GM21526 (cell line): ENCODE results near the gene CDHR1.
A peak's percentile ranks its signal among the peaks of the same experiment; 100 is the strongest.
"Not testable (repeated sequence)": the region's sequence is repeated elsewhere in the genome, so short reads cannot be mapped to it uniquely, and the experiment has no call there.

Experiments used
- ATAC-seq: cut with Tn5 transposase; IDR thresholded peaks from one replicate; pipeline ENCODE4 v1.9.1; 2021; ENCODE audit warnings: moderate library complexity; ENCODE audit not compliant: unreplicated experiment, low FRiP score

Gene CDHR1

DNA sequence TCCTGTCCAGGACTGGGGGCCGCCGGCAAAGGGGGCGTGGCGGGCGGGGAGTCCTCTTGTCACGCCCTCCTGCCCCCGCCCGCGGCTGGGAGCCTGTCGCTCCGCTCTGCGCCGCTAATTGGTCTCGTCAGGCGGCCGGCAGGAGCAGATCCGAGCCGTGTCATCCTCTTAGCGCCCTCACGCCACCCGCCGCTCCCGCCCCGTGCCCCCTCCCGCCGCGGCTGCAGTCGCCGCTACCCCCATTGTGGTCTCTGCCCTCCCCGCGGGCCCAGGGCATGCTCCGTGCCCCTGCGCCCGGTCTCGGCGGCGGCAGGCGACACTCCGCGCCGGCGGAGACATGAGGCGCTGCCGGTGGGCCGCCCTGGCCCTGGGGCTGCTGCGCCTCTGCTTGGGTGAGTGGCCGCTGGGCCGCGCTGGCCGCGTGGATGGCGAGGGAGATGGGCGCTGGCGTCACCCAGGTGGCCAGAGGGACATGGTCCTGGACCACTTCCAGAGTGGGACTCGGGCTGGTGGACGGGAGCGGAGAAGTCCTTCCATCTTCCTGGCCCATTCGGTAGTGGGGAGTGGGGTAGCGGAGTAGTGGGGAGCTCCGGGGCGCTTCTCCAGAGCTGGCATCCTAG, at the start of gene CDHR1:
Gene CDHR1 (plus strand): TSS at position 114 of the 620 bp plus-strand sequence. CDS start 224 bp downstream, at position 338.
- ATAC-seq, result peak; percentile 69

DNA sequence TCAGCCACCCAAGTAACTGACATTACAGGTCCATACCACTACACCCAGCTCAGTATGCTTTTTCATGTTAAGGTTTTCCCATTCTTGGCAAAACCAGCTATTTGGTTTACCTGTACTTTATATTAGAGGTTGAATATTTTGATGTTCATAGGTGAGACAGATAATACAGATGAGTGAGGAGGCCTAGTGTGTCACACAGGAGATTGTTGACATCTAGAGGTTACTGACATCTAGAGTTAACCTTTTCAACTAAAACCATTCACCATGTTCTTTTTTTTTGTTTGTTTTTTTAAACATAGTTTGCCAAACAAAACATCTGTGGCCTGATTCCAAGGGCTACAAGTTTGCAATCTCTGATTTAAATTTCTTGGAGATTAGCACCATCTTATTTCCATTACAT, 47.0 kb upstream of the CDHR1 start:
- no peak for ATAC-seq

DNA sequence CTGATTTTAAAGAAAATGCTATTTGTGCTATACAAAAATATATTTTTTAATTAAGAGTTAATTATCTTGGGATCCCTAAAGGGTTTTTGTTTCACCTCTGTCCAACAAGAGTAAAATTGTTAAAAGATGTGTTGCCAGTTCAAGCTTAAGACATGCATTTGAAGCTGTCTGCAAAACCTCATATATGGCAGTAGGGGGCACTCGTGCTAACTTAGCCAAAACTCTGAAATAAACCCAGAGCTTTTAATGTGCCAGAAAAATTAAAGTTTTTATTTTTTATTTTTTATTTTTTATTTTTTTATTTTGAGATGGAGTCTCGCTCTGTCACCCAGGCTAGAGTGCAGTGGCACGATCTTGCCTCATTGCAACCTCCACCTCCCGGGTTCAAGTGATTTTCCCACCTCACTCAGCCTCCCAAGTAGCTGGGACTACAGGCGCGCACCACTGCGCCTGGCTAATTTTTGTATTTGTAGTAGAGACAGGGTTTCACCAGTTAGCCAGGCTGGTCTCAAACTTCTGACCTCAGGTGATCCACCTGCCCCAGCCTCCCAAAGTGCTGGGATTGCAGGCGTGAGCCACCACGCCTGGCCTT, 46.2 kb upstream of the CDHR1 start:
- ATAC-seq, result peak; percentile 45

DNA sequence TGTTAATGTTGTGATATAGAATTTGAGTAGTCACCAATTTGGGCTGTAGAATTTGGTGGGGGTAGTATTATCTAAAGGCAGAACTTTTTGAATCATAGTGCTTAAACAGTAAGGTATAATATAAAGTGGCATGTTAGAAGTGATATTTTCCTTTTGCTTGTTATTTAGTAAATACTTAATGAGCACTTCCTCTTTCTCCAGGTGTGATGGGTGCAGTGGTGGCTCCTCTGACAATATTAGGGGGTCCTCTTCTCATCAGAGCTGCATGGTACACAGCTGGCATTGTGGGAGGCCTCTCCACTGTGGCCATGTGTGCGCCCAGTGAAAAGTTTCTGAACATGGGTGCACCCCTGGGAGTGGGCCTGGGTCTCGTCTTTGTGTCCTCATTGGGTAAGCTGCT, 44.5 kb upstream of the CDHR1 start:
- no peak for ATAC-seq

DNA sequence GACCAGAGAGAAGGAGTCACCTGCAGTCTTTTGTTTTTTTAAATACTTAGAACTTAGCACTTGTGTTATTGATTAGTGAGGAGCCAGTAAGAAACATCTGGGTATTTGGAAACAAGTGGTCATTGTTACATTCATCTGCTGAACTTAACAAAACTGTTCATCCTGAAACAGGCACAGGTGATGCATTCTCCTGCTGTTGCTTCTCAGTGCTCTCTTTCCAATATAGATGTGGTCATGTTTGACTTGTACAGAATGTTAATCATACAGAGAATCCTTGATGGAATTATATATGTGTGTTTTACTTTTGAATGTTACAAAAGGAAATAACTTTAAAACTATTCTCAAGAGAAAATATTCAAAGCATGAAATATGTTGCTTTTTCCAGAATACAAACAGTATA, 41.6 kb upstream of the CDHR1 start:
- ATAC-seq, result no peak

DNA sequence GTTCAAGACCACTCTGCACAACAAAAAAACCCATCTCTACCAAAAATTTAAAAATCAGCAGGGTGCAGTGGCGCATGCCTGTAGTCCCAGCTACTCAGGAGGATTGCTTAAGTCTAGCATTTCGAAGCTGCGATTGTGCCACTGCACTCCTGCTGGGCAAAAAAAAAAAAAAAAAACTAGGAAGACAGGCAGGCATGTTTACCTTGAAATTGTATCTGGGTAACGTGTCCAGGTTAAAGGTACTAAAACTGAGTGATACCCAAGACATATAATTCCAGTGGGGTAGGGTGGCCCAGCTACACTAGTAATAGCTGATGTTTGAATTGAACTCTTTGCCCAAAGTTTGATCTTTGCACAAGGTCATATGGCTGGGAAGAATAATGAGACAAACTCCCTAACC, 38.8 kb upstream of the CDHR1 start:
- no peak for ATAC-seq

DNA sequence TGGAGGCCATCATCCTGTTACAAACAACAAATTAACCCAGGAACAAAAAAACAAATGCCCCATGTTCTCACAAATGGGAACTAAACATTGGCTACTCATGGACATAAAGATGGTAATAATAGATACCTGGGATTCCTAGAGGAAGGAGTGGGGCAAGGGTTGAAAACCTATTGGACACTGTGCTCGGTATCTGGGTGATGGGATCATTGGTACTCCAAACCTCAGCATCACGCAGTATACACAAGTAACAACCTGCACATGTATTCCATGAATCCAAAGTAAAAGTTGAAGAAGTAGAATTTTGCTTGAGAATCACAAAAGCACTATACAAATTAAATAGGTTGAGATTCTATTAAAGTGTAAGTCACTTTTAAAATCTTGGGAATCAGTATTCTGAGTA, 38.3 kb upstream of the CDHR1 start:
- ATAC-seq, result no peak

DNA sequence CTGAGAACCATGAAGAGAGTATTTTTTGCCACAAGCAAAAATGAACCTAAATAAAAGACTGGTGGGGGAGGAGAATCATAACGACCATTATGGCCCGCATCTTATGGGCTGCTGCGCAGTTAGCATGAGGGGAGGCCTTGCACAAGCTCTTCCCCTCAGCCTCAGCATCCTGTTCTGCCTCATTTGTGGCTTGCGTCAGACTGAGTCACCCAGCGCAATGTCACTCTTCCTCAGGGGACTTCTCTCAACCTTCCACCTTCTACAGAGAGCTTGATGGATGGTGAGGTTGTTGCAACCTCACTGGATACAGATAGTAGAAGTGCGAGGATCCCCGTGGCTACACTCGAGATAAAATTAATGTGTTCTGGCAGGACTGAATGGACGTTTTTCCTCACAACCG, 37.6 kb upstream of the CDHR1 start:
- no peak for ATAC-seq

DNA sequence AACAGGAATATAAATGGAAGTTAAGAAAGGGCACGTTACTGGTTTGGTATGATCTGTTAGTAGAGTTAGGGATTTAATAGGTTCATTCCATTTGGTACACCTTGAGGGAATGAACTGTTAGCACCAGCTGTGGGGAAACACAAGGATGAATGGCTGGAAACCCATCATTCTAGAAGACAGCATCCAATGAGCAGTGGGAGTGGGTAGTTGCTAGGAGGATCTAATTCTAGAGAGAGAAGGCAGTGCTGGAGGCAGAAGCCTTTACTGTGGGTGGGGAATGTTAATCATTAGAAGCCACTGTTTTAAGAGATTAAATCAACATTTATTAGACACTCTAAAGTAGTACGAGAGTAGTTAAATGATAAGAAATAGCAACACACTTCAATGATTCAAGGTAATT, 36.3 kb upstream of the CDHR1 start:
- ATAC-seq, result no peak

DNA sequence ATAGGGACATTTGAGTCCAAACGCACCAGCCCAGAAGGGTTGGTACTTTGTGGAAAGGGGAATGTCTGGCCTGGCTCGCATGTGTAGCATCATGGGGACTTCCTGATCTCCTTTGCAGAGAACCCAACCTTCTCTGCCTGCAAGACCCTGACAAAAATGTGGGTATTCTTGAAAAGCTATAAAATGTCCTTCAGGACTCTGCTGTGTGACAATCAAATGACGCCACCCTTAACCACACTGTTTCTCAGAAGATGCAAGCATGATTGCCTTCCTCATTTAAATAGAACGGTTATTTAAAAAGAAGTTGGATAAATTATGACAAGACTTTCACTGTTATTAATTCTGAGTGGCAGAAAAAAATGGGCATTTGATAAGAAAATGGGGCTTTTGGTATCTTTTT, 35.8 kb upstream of the CDHR1 start:
- no peak for ATAC-seq

DNA sequence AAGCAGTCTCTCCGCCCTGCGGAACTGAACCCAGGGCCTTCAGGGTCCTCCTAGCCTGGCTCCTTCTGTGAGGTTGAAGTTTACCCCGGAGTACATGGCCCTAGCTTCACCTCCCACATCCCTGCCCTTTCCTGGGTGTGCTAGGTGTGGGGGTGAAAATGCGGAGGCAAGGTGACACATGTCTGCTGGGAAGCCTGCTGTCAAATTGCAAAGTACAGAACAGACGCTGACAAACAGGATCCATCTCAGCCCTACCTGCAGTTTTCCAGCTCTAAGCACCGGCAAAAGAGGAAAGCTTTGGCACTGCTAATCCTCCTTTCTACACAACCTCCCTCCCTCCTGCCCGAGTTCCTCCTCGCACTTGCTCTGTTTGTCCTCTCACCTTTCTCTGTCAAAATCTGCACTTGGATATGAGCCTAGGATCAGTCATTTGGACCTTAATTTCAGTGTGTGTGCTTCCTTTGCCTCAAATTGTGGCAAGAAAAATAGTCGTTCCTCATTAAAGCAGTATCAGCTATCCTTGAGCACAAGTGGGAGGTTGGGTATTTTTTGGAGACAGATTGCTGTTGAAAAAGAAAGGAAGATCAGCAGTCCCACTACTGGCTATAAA, 35.2 kb upstream of the CDHR1 start:
- no peak for ATAC-seq

DNA sequence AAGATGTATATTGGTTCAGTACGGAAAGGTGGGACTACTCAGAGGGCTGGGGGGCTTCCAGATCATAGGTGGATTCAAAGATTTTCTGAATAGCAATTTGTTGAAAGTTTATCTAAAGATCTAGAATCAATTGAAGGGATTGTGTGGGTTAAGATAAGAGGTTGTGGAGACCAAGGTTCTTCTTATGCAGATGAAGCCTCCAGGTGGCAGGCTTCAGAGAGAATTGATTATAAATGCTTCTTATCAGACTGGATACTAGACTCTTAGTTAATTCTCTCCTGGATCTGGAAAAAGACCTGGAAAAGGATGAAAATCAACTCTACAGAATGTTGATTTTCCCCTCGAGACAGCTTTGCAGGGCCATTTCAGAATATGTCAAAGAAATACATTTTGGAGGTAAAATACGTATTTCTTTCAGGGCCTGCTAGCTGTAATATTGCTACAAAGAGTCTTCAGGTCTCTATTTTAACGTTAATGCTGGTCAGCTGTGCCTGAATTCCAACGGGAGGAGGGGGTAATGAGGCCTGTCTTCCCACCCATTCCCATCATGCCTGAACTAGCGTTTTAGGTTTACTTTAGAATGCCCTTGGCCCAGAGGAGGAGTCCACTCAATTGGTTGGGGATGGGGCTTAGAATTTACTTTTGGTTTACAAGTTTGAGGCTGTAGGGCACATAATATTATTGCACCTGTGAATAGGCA, 33.5 kb upstream of the CDHR1 start:
- ATAC-seq, result no peak

DNA sequence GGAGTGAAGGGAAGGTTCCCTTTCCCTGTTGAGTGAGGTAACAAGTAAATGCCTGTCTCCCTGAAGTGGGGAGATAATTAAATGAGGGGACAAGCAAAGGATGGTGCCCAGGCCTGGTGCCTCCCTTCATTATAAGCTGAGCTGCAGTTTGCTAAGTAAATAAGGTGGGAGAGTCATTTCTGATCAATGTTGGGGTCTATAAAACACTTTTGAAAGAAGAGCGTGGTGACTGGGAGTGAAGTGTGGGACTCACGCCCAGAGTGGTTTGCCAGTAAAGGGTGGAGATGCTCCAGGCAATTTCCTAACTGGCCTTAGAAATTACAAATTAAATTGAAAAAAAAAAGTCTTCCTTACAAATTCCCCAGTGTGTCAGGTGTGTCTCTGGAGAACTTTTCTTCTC, 30.3 kb upstream of the CDHR1 start:
- no peak for ATAC-seq

DNA sequence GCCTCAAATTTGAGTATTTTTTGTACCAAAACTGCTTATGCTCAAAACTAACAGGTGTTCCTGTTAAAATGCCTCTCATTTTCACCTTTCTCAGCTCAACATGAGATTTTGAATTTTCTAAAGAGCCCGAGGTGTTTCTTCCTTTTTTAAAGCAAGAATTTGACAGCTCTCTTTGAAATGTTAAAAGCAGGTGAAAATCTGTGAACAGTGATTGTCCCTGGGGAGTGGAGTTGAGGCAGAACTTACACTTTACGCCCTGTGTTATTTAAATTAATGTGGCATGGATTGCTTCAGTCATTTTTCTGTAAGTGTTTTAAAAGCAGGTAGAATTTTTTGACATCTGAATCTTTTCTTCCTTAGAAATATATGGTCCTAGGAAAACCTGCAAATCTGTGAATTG, 29.9 kb upstream of the CDHR1 start:
- ATAC-seq, result no peak

DNA sequence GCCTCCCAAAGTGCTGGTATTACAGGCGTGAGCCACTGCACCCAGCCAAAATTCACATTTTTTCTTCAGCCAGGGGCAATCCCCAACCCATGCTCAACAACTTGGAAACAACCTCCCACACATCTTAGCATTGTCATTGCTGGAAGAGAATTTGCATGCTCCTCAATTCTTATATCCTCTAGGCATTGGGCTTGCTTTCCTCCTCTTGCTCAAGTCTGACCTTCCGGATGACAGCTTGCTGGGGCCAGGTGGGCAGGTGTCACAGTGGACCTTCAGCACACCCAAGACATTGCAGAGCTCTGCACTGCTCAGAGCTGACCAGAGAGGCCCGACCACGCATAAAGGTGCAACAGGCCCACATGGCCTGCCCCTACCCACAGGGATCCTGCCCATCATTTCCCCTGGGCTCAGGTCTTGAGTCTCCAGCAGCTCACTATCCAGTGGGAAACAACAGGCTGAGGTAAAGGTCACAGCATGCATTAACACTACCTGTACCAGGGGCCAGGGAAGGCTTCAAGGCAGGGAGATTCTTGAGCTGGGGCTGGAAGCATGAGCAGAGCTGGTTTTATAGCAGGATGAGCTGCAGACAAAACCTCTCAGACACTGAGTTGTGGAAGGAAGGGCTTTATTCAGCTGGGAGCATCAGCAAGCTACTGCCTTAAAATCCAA, 27.6 kb upstream of the CDHR1 start:
- ATAC-seq, result no peak

DNA sequence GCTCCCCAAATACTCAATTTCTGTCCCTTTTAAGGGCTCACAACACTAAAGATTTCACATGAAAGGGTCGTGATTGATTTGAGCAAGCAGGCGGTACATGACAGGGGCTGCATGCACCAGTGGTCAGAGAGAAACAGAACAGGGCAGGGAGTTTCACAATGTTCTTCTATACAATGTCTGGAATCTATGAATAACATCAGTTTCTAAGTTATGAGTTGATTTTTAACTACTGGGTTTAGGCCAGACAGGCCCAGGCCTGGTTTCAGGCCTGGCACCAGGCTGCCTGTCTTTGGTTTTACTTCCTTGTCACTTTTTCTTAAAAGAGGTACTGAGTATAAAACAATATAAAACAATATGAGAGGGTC, 27.1 kb upstream of the CDHR1 start:
- not testable (repeated sequence) for ATAC-seq

DNA sequence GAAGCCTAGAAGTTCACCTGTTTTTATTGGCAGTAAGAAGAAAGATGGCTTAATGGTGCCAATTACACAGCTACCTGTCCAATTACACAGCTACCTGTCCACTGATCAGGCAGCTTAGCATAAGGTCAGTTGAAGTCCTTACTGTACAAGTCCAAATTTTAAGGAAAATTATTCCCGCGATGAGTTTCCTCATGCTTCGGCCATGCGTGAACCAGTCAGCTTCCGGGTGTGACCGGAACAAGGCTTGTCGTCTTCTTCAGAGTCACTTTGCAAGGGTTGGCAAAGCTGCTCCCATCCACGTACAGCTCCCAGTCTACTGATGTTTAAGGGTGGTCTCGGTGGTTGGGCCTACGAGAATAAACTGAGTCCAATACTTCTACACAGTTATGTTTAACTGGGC, 26.0 kb upstream of the CDHR1 start:
- ATAC-seq, result not testable (repeated sequence)

DNA sequence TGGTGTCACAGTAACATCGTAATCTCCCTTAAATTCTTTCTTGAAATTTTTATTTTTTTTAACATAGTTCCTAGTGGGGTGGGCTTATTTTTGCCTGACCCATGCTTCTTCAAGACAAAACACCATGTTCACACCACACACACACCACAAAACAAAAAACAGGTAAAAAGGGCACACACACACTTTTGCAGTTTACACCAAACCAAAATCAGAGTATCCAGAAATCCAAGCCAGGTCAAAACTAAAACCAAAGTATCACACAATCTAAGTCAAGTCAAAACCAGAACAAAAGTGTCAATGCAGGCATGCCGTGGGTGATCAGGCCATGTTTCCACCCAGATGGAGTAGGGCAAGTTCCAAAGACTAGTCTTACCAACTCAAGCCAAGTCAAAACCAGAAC, 23.1 kb upstream of the CDHR1 start:
- ATAC-seq, result not testable (repeated sequence)

DNA sequence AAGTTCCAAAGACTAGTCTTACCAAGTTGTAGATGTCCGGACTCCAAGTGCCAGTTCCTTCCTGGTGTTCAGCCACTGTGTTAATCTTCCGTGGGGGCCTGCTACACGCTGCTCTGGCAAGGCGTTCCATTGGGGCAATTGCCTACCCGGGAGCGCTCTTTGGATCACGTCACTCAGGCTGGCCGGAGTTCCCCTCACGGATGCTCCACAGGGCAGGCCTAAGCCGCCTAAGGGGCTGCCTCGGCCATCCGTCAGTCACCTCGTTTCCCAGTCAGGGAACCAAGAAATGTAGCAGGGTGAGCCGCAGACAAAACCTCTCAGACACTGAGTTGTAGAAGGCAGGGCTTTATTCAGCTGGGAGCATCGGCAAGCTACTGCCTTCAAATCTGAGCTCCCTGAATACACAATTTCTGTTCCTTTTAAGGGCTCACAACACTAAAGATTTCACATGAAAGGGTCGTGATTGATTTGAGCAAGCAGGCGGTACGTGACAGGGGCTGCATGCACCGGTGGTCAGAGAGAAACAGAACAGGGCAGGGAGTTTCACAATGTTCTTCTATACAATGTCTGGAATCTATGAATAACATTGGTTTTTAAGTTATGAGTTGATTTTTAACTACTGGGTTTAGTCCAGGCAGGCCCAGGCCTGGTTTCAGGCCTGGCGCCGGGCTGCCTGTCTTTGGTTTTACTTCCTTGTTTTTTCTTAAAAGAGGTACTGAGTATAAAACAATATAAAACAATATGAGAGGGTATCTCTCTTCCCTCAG, 22.5 kb upstream of the CDHR1 start:
- ATAC-seq, result peak; percentile 26
